ENCODE data around the gene PLBD1.

PLBD1 gene

GRCh38 chr12:14482361-14482760 lies 85.3 kb downstream of the PLBD1 start:
- DNase-seq = no peak

- no peak for DNase-seq
These were observed 86.5 kb downstream of the PLBD1 start for GRCh38 chr12:14481201-14481600.

GRCh38 chr12:14479004-14479403 lies 88.7 kb downstream of the PLBD1 start:
- DNase-seq = no peak

- no peak for DNase-seq
These were observed 93.9 kb downstream of the PLBD1 start for GRCh38 chr12:14473707-14474287.

- no peak for DNase-seq
These were observed 96.2 kb downstream of the PLBD1 start for GRCh38 chr12:14471497-14471896.

GRCh38 chr12:14460212-14460841 lies 107.4 kb downstream of the PLBD1 start:
- DNase-seq = no peak

- DNase-seq = no peak
These were observed 113.4 kb downstream of the PLBD1 start for GRCh38 chr12:14454098-14454907.

Measured in GOT3 (cell line).